GM23248 (cell line): Measurements from ENCODE around the gene PXDC1. TPM values are rescaled to one million over a fixed set of nuclear protein-coding genes. Genes with fewer than 3 reads are reported as not detected.

Experiments
- DNase-seq: peaks from one replicate; pipeline ENCODE4 v3.0.0-alpha.2; 2015
- H2AFZ ChIP-seq: fragments of 200-600 bp; sonication (generic); 2 replicates; pipeline ENCODE4 v1.6.1; 2016; ENCODE audit warnings: antibody characterized with exemption
- H3F3A ChIP-seq: fragments of 200-600 bp; sonication (generic); 2 replicates; pipeline ENCODE4 v1.6.1; 2016; ENCODE audit warnings: mild to moderate bottlenecking, antibody characterized with exemption, mixed run types; ENCODE audit not compliant: insufficient read depth
- H3K27ac ChIP-seq: fragments of 200-600 bp; sonication (generic); 2 replicates; pipeline ENCODE4 v1.5.1; 2016; ENCODE audit warnings: mild to moderate bottlenecking
- H3K27me3 ChIP-seq: fragments of 200-600 bp; sonication (generic); replicated peaks from 2 replicates; pipeline ENCODE4 v1.6.1; 2016; ENCODE audit warnings: mild to moderate bottlenecking; ENCODE audit not compliant: insufficient read depth
- H3K36me3 ChIP-seq: fragments of 200-600 bp; sonication (generic); 2 replicates; pipeline ENCODE4 v1.6.1; 2016; ENCODE audit warnings: low read depth, mild to moderate bottlenecking
- H3K4me1 ChIP-seq: fragments of 200-600 bp; sonication (generic); 2 replicates; pipeline ENCODE4 v1.6.1; 2016; ENCODE audit warnings: mild to moderate bottlenecking; ENCODE audit not compliant: insufficient read depth
- H3K4me2 ChIP-seq: fragments of 200-600 bp; sonication (generic); one replicate; pipeline ENCODE4 v1.6.1; 2016; ENCODE audit warnings: mild to moderate bottlenecking; ENCODE audit not compliant: unreplicated experiment
- H3K4me3 ChIP-seq: fragments of 200-600 bp; sonication (generic); 2 replicates; pipeline ENCODE4 v1.5.1; 2016; ENCODE audit warnings: mild to moderate bottlenecking
- H3K79me2 ChIP-seq: fragments of 200-600 bp; sonication (generic); 2 replicates; pipeline ENCODE4 v1.6.1; 2016; ENCODE audit warnings: mild to moderate bottlenecking; ENCODE audit not compliant: insufficient read depth
- H3K9ac ChIP-seq: fragments of 200-600 bp; sonication (generic); 2 replicates; pipeline ENCODE4 v1.6.1; 2016; ENCODE audit warnings: mild to moderate bottlenecking
- H3K9me2 ChIP-seq: fragments of 200-600 bp; sonication (generic); 2 replicates; pipeline ENCODE4 v1.6.1; 2016; ENCODE audit warnings: mixed run types, mild to moderate bottlenecking, moderate library complexity; ENCODE audit not compliant: insufficient read depth
- H3K9me3 ChIP-seq: fragments of 200-600 bp; sonication (generic); one replicate; pipeline ENCODE4 v1.6.1; 2017; ENCODE audit warnings: low read depth
- H4K20me1 ChIP-seq: fragments of 200-600 bp; sonication (generic); 2 replicates; pipeline ENCODE4 v1.6.0; 2016; ENCODE audit not compliant: insufficient read depth
- EZH2 ChIP-seq: fragments of 200-600 bp; sonication (generic); IDR thresholded peaks from 2 replicates; pipeline ENCODE4 v1.6.1; 2018; ENCODE audit warnings: antibody characterized with exemption, mild to moderate bottlenecking; ENCODE audit not compliant: insufficient read depth, poor library complexity, severe bottlenecking
- EZH2phosphoT487 ChIP-seq: fragments of 200-600 bp; sonication (generic); IDR thresholded peaks from 2 replicates; pipeline ENCODE4 v1.6.1; 2018; ENCODE audit warnings: antibody characterized with exemption, moderate library complexity, mild to moderate bottlenecking, low read depth; ENCODE audit not compliant: insufficient read depth
- WGBS, 2 experiments: methylation state at CpG; one replicate each; pipeline ENCODE4 v1.1.6; 2015 to 2017; ENCODE audit warnings: low lambda C conversion rate in 2 of 2, low coverage in 1 of 2; ENCODE audit errors: missing lambda C conversion rate in 2 of 2; 5-methylcytosine and 5-hydroxymethylcytosine counted together
- in situ Hi-C: fragments of 300-500 bp; cut with MboI; formaldehyde crosslinking; loops from 2 replicates; pipeline ENCODE4 v1.15.0; 2020
- polyA plus RNA-seq: library from polyadenylated mRNA; unstranded; fragments of >200 nt; fragmentation: Nextera tagmentation; extraction: Ambion mirVana; gene quantifications from 2 replicates; pipeline ENCODE4 v1.2.1, GENCODE V29; 2016
- total RNA-seq: library from RNA; depleted of rRNA; stranded (reverse); fragments of >200 nt; shearing (Covaris generic); gene quantifications from 2 replicates; pipeline ENCODE4 v1.2.3, GENCODE V29; 2014

Gene PXDC1
- total and polyA plus RNA-seq, 2 experiments from 2014 or later: 135 to 192 TPM

GRCh38 chr6:3727593-3728108 lies 23.9 kb downstream of the PXDC1 start:
- peaks cover 39% of the 10 kb centered on the region for H3K4me1 ChIP-seq
- H3F3A ChIP-seq: peaks cover 75% of the 10 kb centered on the region
- H3K9me2 ChIP-seq: no peaks in the 10 kb centered on the region
- no peak overlapping the region for H3K27ac ChIP-seq
- peaks cover 99% of the 10 kb centered on the region for H3K79me2 ChIP-seq
- no peaks in the 10 kb centered on the region for H3K9me3 ChIP-seq
- in situ Hi-C loops: no loop called here
- no peak overlapping the region for H2AFZ ChIP-seq
- no peaks in the 10 kb centered on the region for H3K27me3 ChIP-seq
- no peak overlapping the region for H3K4me3 ChIP-seq
- 83 to 90% methylated on average over 11 of the region's 11 CpGs for WGBS, 2 experiments
- TF ChIP-seq EZH2 (no peak), EZH2phosphoT487 (no peak)
- no peak overlapping the region for H3K4me2 ChIP-seq
- H3K36me3 ChIP-seq: peaks cover 70% of the 10 kb centered on the region
- H3K9ac ChIP-seq: no peak overlapping the region
- 0 out of 2 replicates have a peak, but pooled peaks cover 5% of the 10 kb centered on the region for H4K20me1 ChIP-seq
- DNase-seq: no peak

- Histone ChIP-seq H3K27me3 (no peaks in the 10 kb centered on the region), H3K4me1 (peaks cover 41% of the 10 kb centered on the region), H3F3A (peaks cover 76% of the 10 kb centered on the region), H3K27ac (peak overlapping the region; percentile 26; the same call in 1 of the 2 replicates), H3K9me2 (no peaks in the 10 kb centered on the region), H3K9me3 (no peaks in the 10 kb centered on the region), H3K79me2 (peaks cover 100% of the 10 kb centered on the region), H4K20me1 (0 out of 2 replicates have a peak, but pooled peaks cover 2% of the 10 kb centered on the region), H3K4me3 (no peak overlapping the region), H3K36me3 (peaks cover 74% of the 10 kb centered on the region), H3K9ac (peak overlapping the region; percentile 37; the same call in 1 of the 2 replicates), H2AFZ (no peak overlapping the region), H3K4me2 (no peak overlapping the region)
- in situ Hi-C loops: no loop called here
- DNase-seq: no peak
- 70 to 79% methylated on average over 5 of the region's 5 CpGs for WGBS, 2 experiments
- no peak for TF ChIP-seq EZH2phosphoT487
- no peak for TF ChIP-seq EZH2
These were observed 24.5 kb downstream of the PXDC1 start for GRCh38 chr6:3727036-3727435.

- TF ChIP-seq EZH2: no peak
- no peak for TF ChIP-seq EZH2phosphoT487
- 50 to 51% methylated on average over 12 to 13 of the region's 13 CpGs for WGBS, 2 experiments
- Histone ChIP-seq H4K20me1 (no peaks in the 10 kb centered on the region), H3F3A (peaks cover 76% of the 10 kb centered on the region), H3K4me3 (no peak overlapping the region), H3K4me1 (peaks cover 40% of the 10 kb centered on the region), H2AFZ (no peak overlapping the region), H3K27ac (peak overlapping the region; percentile 26), H3K9me2 (no peaks in the 10 kb centered on the region), H3K27me3 (no peaks in the 10 kb centered on the region), H3K36me3 (peaks cover 80% of the 10 kb centered on the region), H3K9me3 (no peaks in the 10 kb centered on the region), H3K79me2 (peaks cover 100% of the 10 kb centered on the region), H3K4me2 (no peak overlapping the region), H3K9ac (peak overlapping the region; percentile 37)
- peak; percentile 43 for DNase-seq
- in situ Hi-C loops: no loop called here
These were observed 25.1 kb downstream of the PXDC1 start for GRCh38 chr6:3726421-3726820.

GRCh38 chr6:3725145-3726047 lies 26.1 kb downstream of the PXDC1 start:
- in situ Hi-C loops: no loop called here
- Histone ChIP-seq H2AFZ (no peak overlapping the region), H3K27ac (peak overlapping the region; percentile 64), H3K4me2 (no peak overlapping the region), H3K36me3 (peaks cover 73% of the 10 kb centered on the region), H3K79me2 (peaks cover 93% of the 10 kb centered on the region), H3K9ac (peak overlapping the region; percentile 37; the same call in 1 of the 2 replicates), H3K9me2 (no peaks in the 10 kb centered on the region), H3K4me1 (peaks cover 38% of the 10 kb centered on the region), H3K27me3 (no peaks in the 10 kb centered on the region), H3F3A (peaks cover 67% of the 10 kb centered on the region), H3K9me3 (no peaks in the 10 kb centered on the region), H3K4me3 (no peak overlapping the region), H4K20me1 (no peaks in the 10 kb centered on the region)
- WGBS, 2 experiments: 60 to 64% methylated on average over 33 of the region's 33 CpGs
- TF ChIP-seq EZH2 (no peak), EZH2phosphoT487 (no peak)
- DNase-seq: peak; percentile 45
